ACC112 (cell line): ENCODE measurements around the gene TANC1.

ENCODE experiments used
- H2AFZ ChIP-seq: fragments of 200-600 bp; sonication (generic); one replicate; pipeline ENCODE4 v1.6.0; 2017; ENCODE audit warnings: antibody characterized with exemption, low read length; ENCODE audit not compliant: unreplicated experiment
- H3K27ac ChIP-seq: fragments of 200-600 bp; sonication (generic); 2 replicates; pipeline ENCODE4 v1.5.1; 2014; ENCODE audit warnings: low read depth, mild to moderate bottlenecking, antibody characterized with exemption, low read length, moderate library complexity
- H3K27me3 ChIP-seq: fragments of 200-600 bp; sonication (generic); 2 replicates; pipeline ENCODE4 v1.6.1; 2014; ENCODE audit warnings: mild to moderate bottlenecking, antibody characterized with exemption, low read length, moderate library complexity, mixed read lengths; ENCODE audit not compliant: insufficient read depth
- H3K36me3 ChIP-seq: fragments of 200-600 bp; sonication (generic); 2 replicates; pipeline ENCODE4 v1.6.1; 2016; ENCODE audit warnings: mild to moderate bottlenecking, antibody characterized with exemption, low read length, moderate library complexity, mixed read lengths; ENCODE audit not compliant: insufficient read depth
- H3K4me1 ChIP-seq: fragments of 200-600 bp; sonication (generic); one replicate; pipeline ENCODE4 v1.6.1; 2016; ENCODE audit warnings: low read length, mixed read lengths; ENCODE audit not compliant: insufficient read depth, unreplicated experiment, control insufficient read depth
- H3K4me3 ChIP-seq: fragments of 200-600 bp; sonication (generic); 2 replicates; pipeline ENCODE4 v1.5.1; 2014; ENCODE audit warnings: mild to moderate bottlenecking, low read depth, low read length
- H3K79me2 ChIP-seq: fragments of 200-600 bp; sonication (generic); one replicate; pipeline ENCODE4 v1.6.0; 2016; ENCODE audit warnings: low read length; ENCODE audit not compliant: control insufficient read depth, unreplicated experiment, insufficient read depth

Gene TANC1

DNA sequence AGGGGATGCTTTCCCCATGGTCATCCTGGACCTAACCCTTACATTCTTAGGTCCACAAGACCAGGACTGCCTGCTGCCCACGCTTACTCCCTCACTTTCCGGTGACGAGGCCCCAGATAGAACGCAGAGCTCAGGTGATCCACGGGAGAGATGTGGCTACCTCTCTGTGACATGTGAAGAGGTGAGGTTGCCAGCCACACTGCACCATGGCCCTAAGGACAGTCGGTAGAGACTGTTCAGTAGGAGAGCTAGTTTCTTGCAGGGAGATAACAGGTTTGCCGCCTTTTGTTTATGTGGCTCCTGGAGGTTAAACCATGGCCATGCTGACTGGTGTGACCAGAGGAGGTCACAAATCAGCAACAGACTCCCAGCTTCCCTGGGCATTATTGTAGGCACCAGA lies 246.7 kb downstream of the TANC1 start:
- H3K4me3 ChIP-seq, result no peak overlapping the region
- 0 out of 2 replicates have a peak, but pooled peaks cover 5% of the 10 kb centered on the region for H3K36me3 ChIP-seq
- no peaks in the 10 kb centered on the region for H3K27me3 ChIP-seq
- no peak overlapping the region for H2AFZ ChIP-seq
- no peak overlapping the region for H3K27ac ChIP-seq
- H3K4me1 ChIP-seq, result no peaks in the 10 kb centered on the region
- H3K79me2 ChIP-seq, result no peaks in the 10 kb centered on the region

DNA sequence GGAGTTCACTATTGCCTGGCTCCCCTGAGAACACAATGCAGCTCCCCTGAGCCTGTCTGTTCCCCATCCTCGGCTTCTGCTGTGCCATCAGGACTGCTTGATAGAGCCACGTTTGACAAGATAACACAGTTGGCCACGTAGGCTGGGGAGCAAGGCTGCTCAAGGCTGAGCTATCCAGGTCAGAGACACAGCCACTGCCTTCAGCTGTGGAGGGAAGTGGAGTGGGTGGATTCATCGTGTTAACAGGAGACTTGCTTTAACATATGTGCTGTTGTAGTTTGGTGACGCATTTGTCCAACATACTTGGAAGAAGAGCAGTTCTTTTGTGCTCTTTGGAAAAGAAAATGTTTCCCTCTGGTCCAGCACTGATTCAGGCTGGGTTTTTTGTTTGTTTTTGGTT lies 249.2 kb downstream of the TANC1 start:
- Histone ChIP-seq H3K4me3 (no peak overlapping the region), H3K36me3 (peaks cover 8% of the 10 kb centered on the region; the same call in 1 of the 2 replicates), H2AFZ (no peak overlapping the region), H3K4me1 (no peaks in the 10 kb centered on the region), H3K27me3 (no peaks in the 10 kb centered on the region), H3K27ac (no peak overlapping the region), H3K79me2 (no peaks in the 10 kb centered on the region)

DNA sequence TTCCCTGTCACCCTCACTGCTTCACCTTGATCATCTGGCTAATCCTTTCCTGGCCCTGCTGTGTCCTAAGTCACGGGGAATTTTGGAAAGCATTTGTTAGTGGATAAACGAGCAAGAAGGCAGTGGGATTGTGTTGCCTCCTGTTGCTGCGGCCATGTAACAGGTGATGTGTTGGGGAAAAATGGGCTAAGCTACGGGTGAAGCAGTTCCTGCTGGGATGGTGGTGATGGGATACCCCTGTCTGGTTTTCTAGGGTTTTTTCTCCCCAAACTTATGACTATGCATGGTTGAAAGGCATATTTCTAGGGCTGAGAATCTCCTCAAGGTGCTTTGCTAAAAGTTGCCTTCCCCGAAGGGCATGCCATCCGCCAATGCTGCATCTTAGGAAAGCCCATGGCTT lies 249.9 kb downstream of the TANC1 start:
- H3K27ac ChIP-seq, result no peak overlapping the region
- no peaks in the 10 kb centered on the region for H3K27me3 ChIP-seq
- peaks cover 8% of the 10 kb centered on the region; the same call in 1 of the 2 replicates for H3K36me3 ChIP-seq
- no peaks in the 10 kb centered on the region for H3K79me2 ChIP-seq
- no peaks in the 10 kb centered on the region for H3K4me1 ChIP-seq
- H2AFZ ChIP-seq, result no peak overlapping the region
- no peak overlapping the region for H3K4me3 ChIP-seq

DNA sequence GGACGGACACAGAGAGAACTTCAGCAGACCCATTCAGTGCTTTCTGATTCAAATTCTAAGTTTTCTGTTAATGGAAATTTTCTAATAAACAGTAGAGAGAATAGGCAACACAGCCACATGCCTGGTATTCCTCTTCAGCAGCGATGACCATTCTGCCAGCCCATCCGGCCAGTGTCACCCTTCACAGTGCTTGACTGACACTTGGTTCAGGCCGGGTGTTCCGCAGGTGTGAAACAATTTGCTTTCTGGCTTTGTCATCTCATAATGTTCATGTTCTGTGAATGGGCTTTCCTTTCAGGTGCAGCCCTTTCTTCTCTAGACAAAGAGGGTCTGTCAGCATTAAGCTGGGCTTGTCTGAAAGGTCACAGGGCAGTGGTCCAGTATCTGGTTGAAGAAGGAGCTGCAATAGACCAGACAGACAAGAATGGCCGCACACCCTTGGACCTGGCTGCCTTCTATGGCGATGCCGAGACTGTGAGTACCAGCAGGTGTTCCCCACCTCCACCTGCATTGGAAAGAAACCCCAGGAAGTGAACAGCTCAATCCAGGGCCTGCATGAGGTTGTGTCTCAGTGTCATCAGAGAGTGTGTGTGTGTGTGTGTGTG lies 251.1 kb downstream of the TANC1 start:
- H3K36me3 ChIP-seq, result peaks cover 8% of the 10 kb centered on the region; the same call in 1 of the 2 replicates

DNA sequence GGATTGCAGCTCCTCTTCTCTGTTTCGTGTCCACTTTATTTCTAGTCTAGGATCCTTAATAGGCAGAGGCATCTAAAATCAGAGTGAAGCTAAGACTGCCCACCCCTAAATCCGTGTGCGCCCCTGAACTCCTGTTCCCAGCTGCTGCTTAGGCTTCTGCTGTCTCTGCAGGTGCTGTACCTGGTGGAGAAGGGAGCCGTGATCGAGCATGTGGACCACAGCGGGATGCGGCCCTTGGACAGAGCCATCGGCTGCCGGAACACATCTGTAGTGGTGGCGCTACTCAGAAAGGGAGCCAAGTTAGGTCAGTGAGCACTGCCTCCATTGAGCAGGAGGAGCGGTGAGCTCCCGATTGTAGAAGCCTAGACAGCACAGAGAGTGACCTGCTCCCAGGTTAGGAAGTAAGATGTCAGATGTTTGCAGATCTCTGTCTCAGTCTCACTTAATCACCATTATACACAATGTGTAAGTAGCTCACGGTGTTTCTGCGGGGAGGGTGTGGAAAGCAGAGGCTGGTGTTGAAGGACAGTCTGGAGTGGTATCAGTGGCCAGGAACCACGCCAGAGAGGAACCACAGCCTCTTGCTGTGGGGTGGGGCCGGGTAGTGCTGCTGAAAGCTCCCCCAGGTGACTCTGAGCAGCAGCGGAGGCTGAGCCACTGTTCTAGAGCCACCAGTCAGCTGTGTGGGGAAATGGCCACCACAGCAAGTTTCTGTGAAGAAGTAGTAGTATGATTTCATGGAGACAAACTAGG lies 255.8 kb downstream of the TANC1 start:
- Histone ChIP-seq H3K36me3 (peaks cover 8% of the 10 kb centered on the region; the same call in 1 of the 2 replicates), H3K27me3 (no peaks in the 10 kb centered on the region), H3K4me3 (no peak overlapping the region), H3K79me2 (no peaks in the 10 kb centered on the region), H3K27ac (no peak overlapping the region), H2AFZ (no peak overlapping the region), H3K4me1 (no peaks in the 10 kb centered on the region)

More for the DNA sequence above, 251.1 kb downstream of the TANC1 start:
- H3K27me3 ChIP-seq, result no peaks in the 10 kb centered on the region
- no peaks in the 10 kb centered on the region for H3K79me2 ChIP-seq
- no peak overlapping the region for H2AFZ ChIP-seq
- H3K4me3 ChIP-seq, result no peak overlapping the region
- no peak overlapping the region for H3K27ac ChIP-seq
- no peaks in the 10 kb centered on the region for H3K4me1 ChIP-seq

DNA sequence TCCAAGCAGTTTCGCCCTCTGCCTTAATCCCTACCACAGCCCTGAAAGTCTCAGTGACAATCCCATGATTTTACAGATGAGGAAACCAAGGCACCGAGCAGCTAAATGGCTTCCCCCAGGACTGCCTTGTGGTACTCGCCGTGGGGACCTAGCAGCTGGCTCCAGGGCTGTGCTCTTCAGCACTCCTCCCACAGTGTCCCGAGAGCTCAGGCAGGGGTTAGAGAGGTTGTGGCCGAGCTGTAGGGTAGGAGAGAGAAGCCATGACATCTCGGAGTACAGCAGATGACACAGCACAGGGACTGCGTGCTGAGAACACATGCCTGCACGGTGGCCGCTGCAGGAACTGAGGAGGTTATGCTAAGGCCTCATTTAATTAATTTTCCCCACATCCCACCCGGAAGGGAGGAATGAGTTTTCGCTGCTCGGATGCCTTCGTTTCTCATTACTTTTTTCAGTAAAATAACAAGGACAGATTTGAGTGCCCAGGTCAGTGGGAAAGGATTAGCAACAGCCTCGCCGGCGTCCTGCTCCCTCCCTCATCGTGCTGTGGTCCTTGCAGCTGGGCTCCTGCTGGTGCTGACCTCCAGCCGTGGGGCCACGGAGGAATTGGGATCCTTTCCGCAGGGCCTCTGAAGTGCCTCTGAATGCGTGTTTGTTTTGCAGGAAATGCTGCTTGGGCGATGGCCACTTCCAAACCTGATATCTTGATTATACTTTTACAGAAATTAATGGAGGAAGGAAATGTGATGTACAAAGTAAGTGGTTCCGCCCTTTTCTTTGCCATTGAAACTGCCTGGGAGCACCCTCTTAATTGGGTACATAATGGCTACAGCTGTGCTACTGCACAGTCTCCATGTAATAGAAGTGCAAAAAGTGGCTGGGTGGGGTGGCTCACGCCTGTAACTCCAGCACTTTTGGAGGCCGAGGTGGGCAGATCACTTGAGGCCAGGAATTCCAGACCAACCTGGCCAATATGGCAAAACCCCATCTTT lies 256.9 kb downstream of the TANC1 start:
- Histone ChIP-seq H3K4me3 (no peak overlapping the region), H3K4me1 (no peaks in the 10 kb centered on the region), H3K27me3 (no peaks in the 10 kb centered on the region), H3K27ac (no peak overlapping the region), H3K36me3 (peaks cover 3% of the 10 kb centered on the region; the same call in 1 of the 2 replicates), H3K79me2 (no peaks in the 10 kb centered on the region), H2AFZ (no peak overlapping the region)

DNA sequence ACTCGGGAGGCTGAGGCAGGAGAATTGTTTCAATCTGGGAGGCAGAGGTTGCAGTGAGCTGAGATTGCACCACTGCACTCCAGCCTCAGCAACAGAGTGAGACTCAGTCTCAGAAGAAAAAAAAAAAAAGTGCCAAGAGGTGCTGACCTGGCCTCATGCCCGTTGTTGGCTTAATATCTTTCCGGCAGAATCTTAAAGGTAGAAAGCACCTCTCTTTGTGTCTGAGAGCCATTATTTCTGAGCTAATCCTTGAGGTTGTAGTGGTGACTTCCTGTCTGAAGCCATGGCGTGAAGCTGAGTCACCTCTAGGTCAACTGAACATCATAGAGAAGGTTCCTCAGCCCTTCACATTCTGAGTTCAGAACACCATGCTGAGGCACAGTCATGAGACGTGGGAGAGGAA lies 257.6 kb downstream of the TANC1 start:
- Histone ChIP-seq H3K27ac (no peak overlapping the region), H3K4me1 (no peaks in the 10 kb centered on the region), H2AFZ (no peak overlapping the region), H3K79me2 (no peaks in the 10 kb centered on the region), H3K27me3 (no peaks in the 10 kb centered on the region), H3K36me3 (peaks cover 7% of the 10 kb centered on the region), H3K4me3 (no peak overlapping the region)

DNA sequence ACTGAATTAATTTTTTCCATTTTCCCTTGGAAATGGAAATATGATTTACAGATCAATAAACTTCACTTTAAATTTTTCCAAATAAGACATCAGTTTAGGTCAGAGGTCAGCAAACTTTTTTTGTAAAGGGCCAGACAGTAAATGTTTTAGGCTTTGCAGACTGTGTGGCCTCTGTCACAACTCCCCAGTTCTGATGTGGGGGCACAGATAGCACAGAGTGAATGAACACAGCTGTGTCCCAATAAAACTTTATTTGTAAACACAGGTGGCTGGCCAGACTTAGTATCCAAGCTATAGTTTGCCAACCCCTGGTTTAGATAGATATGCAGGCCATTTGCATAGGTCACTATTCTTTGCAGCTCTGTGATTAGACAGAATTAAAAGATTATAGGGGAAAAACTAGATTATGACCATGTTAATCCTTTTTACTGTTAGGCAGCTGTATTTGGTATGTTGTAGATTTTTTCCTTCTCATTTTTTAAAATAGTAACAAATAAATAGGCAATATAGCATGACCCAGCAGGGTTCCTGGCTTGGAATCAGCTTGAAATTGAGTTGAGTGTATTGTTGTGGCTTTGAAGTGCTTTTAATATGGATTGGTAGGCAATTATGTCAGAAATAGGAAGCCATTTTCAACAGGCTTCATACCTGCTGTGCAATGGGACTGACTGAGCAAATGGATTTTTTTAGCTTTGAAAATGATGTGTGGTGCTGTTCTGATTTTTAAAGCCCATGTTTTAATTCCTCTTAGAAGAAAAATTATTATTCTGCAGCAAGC lies 258.4 kb downstream of the TANC1 start:
- Histone ChIP-seq H3K27ac (no peak overlapping the region), H3K4me1 (no peaks in the 10 kb centered on the region), H3K36me3 (peaks cover 4% of the 10 kb centered on the region; the same call in 1 of the 2 replicates), H3K4me3 (no peak overlapping the region), H3K79me2 (no peaks in the 10 kb centered on the region), H2AFZ (no peak overlapping the region), H3K27me3 (no peaks in the 10 kb centered on the region)

DNA sequence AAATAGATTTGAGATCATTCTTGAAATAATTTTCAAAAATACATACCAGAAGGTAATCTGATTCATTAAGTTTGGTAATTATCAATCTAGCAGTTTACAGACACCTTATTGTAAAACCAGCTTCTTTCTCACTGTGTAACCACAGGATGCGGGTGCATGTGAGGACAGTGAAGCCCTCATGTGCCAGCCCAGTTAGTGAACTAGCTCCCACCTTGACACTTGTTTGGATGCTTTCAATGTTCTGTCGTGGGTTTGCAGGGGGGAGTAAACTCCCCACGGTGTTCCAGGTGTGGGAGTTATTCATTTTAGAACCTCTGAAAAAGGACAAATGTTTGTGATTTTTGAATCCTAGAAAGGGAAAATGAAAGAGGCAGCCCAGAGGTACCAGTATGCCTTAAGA lies 259.0 kb downstream of the TANC1 start:
- Histone ChIP-seq H3K36me3 (peaks cover 4% of the 10 kb centered on the region; the same call in 1 of the 2 replicates), H3K4me1 (no peaks in the 10 kb centered on the region), H3K27ac (no peak overlapping the region), H3K4me3 (no peak overlapping the region), H3K79me2 (no peaks in the 10 kb centered on the region), H3K27me3 (no peaks in the 10 kb centered on the region), H2AFZ (no peak overlapping the region)

DNA sequence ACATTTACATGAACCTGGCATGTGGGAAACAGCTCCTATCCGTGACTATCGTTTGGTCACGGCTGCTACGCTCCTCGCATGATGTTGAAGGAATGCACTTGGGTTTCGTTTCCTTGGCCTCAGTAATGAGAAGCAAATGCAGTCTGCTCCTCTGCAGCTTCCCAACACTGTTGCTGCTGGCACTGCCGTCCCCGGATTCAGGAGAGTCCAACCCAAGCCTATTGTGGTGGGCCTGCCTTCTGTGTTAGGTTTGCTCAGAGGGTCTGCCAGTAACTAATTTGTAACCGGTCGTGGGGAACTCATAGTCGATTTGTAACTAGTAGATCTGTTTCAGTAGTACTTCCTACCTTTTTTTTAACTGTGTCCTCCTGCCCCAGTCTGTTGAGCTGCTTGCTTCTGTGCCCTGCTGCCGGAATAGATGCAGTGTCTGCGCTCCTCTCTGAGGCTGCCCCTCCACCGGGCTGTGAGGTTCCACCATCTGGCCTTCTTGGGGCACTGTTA lies 259.7 kb downstream of the TANC1 start:
- Histone ChIP-seq H3K79me2 (no peaks in the 10 kb centered on the region), H3K36me3 (peaks cover 4% of the 10 kb centered on the region; the same call in 1 of the 2 replicates), H2AFZ (no peak overlapping the region)

More for the DNA sequence above, 259.7 kb downstream of the TANC1 start:
- Histone ChIP-seq H3K4me3 (no peak overlapping the region), H3K27me3 (no peaks in the 10 kb centered on the region), H3K4me1 (no peaks in the 10 kb centered on the region), H3K27ac (no peak overlapping the region)
